Spinal cord (tissue), 10 donors: ENCODE results near the gene SMYD3. TPM values are rescaled to one million over a fixed set of nuclear protein-coding genes. Genes with fewer than 3 reads are reported as not detected.
"Not testable (repeated sequence)": the region's sequence is repeated elsewhere in the genome, so short reads cannot be mapped to it uniquely, and the experiment has no call there.

Source experiments
- DNase-seq, 6 donors: peaks; one replicate each; pipeline versions ENCODE4 v3.0.0 to v3.0.0-alpha.2; 2013 to 2015; ENCODE audit warnings: low spot score in 6 of 6, low read depth in 4 of 6
- H3K27ac ChIP-seq: one replicate; pipeline ENCODE4 v1.5.1; 2013; ENCODE audit warnings: low read depth, low read length, control low read depth
- H3K27me3 ChIP-seq: one replicate; pipeline ENCODE4 v1.6.1; 2013; ENCODE audit warnings: low read length; ENCODE audit not compliant: control insufficient read depth, insufficient read depth
- H3K36me3 ChIP-seq: one replicate; pipeline ENCODE4 v1.6.1; 2013; ENCODE audit warnings: low read length; ENCODE audit not compliant: control insufficient read depth, insufficient read depth
- H3K4me1 ChIP-seq: one replicate; pipeline ENCODE4 v1.6.1; 2013; ENCODE audit warnings: low read length; ENCODE audit not compliant: control insufficient read depth, insufficient read depth
- H3K4me3 ChIP-seq: one replicate; pipeline ENCODE4 v1.5.1; 2013; ENCODE audit warnings: low read depth, low read length, control low read depth
- H3K9me3 ChIP-seq: one replicate; pipeline ENCODE4 v1.6.1; 2013; ENCODE audit warnings: low read length; ENCODE audit not compliant: control insufficient read depth, insufficient read depth
- WGBS: methylation state at CpG from one replicate; pipeline ENCODE4 v1.1.5; 2013; ENCODE audit warnings: missing lambda C conversion rate; ENCODE audit not compliant: insufficient coverage; 5-methylcytosine and 5-hydroxymethylcytosine counted together
- polyA plus RNA-seq, 2 donors: library from polyadenylated mRNA; unstranded; fragments of 120-200 nt; gene quantifications; one replicate each; pipeline ENCODE4 v1.2.1, GENCODE V29; 2013; ENCODE audit not compliant: insufficient read length in 2 of 2
- total RNA-seq, 2 donors: library from RNA; depleted of rRNA in 1 of 2; stranded (reverse); fragments of 120-200 nt in 1 of 2; fragments of >200 nt in 1 of 2; gene quantifications; one replicate each; pipeline versions ENCODE4 v1.2.3 to v1.2.4, GENCODE V29; 2013 to 2014
- donor health status: healthy.

Gene SMYD3
- total and polyA plus RNA-seq, 4 donors = 37.5 to 54.4 (median 49.4) TPM

DNA sequence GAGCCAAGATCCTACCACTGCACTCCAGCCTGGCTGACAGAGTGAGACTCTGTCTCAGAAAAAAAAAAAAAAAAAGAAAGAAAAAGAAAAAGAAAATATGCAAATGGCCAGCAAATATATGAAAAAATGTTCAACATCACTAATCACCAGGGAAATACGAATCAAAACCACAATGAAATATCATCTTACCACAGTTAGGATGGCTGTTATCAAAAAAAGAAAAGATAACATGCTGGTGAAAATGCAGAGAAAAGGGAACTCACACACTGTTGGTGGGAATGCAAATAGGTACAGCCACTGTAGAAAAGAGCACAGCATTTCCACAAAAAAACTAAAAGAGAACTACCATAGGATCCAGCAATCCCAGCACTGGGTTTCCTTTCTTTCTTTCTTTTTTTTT is 477.5 kb downstream of the SMYD3 start:
- no peak overlapping the region for H3K4me3 ChIP-seq
- no peak overlapping the region for H3K27ac ChIP-seq
- WGBS = no CpG with 5 or more reads among the region's 1 CpG
- no peaks in the 10 kb centered on the region for H3K4me1 ChIP-seq
- no peak for DNase-seq
- no peaks in the 10 kb centered on the region for H3K27me3 ChIP-seq
- peaks cover 1% of the 10 kb centered on the region for H3K9me3 ChIP-seq
- H3K36me3 ChIP-seq = no peaks in the 10 kb centered on the region

DNA sequence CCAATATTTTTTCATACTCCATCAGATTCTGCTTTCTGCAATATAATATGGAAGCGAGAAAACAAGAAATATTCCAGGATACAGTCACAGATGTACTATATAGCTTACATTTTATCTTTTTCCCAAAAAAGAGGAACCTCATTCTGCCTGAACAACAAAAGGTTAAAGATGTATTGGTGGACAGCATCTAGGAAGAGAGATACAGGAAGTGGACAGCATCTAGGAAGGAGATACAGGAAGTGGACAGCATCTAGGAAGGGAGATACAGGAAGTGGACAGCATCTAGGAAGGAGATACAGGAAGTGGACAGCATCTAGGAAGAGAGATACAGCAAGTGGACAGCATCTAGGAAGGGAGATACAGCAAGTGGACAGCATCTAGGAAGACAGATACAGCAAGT is 483.0 kb downstream of the SMYD3 start:
- not testable (repeated sequence) for DNase-seq

DNA sequence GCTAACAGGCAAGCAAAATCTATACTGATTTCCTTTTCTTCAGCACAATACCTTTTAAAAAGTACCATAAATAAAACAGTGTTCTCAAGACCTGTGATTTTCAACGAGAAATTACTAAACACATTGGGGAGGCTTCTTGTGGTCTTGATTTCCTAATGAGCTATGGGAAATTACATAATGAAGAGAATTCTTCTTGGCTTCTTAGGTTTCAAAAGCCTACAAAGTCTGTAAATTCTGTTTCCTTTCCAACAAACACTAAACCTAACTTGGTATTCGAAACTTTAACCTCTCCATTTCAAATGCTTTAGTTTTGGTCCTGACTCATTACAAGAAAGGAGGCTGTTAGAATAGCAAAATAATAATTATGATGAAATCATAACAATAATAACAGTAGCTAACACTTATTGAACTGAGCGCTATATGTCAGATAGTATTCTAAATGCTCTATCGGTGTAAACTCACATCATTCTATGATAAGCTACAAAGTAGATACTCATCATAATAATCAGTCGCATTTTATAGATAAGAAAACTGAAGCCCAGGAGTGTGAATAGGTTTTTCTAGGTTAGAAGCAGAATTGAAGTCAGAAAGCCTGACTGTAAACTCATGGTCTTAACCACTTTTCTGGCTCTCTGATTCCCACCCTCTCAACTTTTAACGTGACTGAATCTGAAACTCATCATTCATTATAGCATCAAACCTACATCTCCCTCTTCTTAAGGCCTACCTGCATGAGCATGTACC is 486.7 kb downstream of the SMYD3 start:
- no CpG with 5 or more reads among the region's 6 CpGs for WGBS
- no peaks in the 10 kb centered on the region for H3K36me3 ChIP-seq
- no peaks in the 10 kb centered on the region for H3K27me3 ChIP-seq
- H3K27ac ChIP-seq = no peak overlapping the region
- H3K9me3 ChIP-seq = no peaks in the 10 kb centered on the region
- H3K4me1 ChIP-seq = no peaks in the 10 kb centered on the region
- no peak overlapping the region for H3K4me3 ChIP-seq
- DNase-seq = no peak

More for the DNA sequence above, 483.0 kb downstream of the SMYD3 start:
- not testable (repeated sequence) for H3K4me1 ChIP-seq, H3K27ac ChIP-seq, H3K36me3 ChIP-seq, H3K9me3 ChIP-seq, H3K27me3 ChIP-seq, H3K4me3 ChIP-seq
- no CpG with 5 or more reads among the region's 1 CpG for WGBS

DNA sequence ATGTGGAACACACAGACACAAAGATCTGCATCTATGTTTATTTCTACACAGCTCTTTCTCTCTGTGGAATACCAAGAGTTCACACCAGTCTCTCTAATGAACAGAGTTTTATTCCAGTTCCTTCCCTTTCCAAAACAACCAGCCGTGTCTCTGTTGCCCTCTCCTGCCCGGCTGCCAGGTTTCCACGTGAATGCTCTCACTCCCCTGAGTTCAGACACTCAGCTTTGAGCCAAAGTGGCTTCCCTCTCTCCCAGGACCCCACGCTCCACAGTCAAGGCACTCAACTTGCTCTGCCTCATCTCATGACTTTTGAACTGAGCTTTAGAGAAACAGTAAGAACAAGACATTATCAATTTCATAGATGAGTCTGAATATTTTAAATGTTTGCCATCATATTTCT is 488.9 kb downstream of the SMYD3 start:
- H3K4me3 ChIP-seq = no peak overlapping the region
- H3K36me3 ChIP-seq = no peaks in the 10 kb centered on the region
- DNase-seq = no peak
- H3K27me3 ChIP-seq = no peaks in the 10 kb centered on the region
- no peak overlapping the region for H3K27ac ChIP-seq
- H3K4me1 ChIP-seq = no peaks in the 10 kb centered on the region
- no peaks in the 10 kb centered on the region for H3K9me3 ChIP-seq
- 51% methylated on average over 3 of the region's 4 CpGs for WGBS

DNA sequence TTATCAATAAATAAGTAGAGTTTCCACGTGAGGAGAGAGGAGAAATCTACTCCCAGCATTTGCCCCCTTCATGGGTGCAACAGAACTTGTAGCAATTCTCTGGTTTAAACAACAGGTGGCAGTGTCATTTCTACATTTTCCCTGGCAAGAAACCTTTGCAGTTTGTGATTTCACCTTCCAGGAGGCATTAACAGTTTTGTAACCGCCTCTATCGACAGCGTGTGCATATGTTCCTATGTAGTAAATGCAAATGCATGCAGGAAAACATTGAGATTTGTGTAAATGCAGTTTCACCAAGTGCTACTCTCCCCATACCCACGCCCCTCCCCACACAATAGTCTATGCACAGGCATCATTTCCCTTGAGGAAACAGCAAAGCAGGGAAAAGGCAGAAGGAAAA is 494.7 kb downstream of the SMYD3 start:
- Histone ChIP-seq H3K4me3 (no peak overlapping the region), H3K9me3 (no peaks in the 10 kb centered on the region), H3K36me3 (no peaks in the 10 kb centered on the region), H3K27me3 (no peaks in the 10 kb centered on the region), H3K4me1 (peaks cover 4% of the 10 kb centered on the region), H3K27ac (no peak overlapping the region)
- peak in 2 of 6 donors; percentile 86 to 88 for DNase-seq
- 73% methylated on average over 1 of the region's 5 CpGs for WGBS

DNA sequence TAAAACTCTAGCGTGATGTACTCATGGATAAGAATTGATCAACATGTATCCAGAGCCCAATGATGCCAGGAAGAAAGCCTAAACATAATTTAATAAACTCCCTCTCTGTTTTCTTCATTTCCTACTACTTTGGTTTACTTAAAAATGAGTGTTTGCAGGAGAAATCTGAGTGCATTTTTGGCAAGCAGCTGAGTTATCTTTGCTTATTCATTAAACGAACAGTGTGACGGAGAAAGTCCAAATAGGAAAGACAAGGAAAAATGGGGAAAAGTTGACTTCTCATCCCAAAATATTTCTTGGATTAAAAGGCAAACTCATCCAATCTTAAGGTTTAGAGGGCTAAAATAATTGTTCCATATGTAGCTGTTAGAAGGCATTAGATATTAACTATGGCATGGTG is 496.7 kb downstream of the SMYD3 start:
- H3K27ac ChIP-seq = no peak overlapping the region
- H3K9me3 ChIP-seq = no peaks in the 10 kb centered on the region
- no CpG with 5 or more reads among the region's 3 CpGs for WGBS
- H3K4me3 ChIP-seq = no peak overlapping the region
- peaks cover 4% of the 10 kb centered on the region for H3K4me1 ChIP-seq
- DNase-seq = no peak
- no peaks in the 10 kb centered on the region for H3K36me3 ChIP-seq
- H3K27me3 ChIP-seq = no peaks in the 10 kb centered on the region

DNA sequence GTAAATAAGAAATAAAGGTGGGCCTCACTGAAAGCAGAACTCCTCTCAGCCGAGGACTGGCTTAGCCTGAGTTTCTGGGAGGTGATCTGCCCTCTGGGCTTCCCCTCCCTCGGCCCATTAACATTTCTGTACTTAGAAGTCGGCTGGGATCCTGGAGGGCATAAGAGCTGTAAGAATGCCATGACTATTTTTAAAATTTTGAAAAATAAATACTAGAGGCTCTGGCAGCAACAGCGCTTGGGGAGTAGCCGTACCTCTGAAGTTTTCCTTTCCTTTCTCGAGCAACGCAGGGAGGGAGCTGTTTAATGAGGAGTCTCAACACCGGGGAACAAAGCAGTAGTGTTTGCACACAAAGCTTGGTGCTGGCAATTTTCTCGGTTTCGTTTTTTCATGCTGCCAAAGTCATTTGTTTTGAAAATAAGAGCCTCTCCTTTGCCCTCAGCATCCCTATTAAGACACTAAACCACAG is 498.7 kb downstream of the SMYD3 start:
- no peak overlapping the region for H3K27ac ChIP-seq
- no peaks in the 10 kb centered on the region for H3K9me3 ChIP-seq
- DNase-seq = peak in 2 of 6 donors; percentile 59 to 71
- no peaks in the 10 kb centered on the region for H3K36me3 ChIP-seq
- 37% methylated on average over 5 of the region's 10 CpGs for WGBS
- no peaks in the 10 kb centered on the region for H3K27me3 ChIP-seq
- H3K4me3 ChIP-seq = no peak overlapping the region
- H3K4me1 ChIP-seq = peaks cover 4% of the 10 kb centered on the region

DNA sequence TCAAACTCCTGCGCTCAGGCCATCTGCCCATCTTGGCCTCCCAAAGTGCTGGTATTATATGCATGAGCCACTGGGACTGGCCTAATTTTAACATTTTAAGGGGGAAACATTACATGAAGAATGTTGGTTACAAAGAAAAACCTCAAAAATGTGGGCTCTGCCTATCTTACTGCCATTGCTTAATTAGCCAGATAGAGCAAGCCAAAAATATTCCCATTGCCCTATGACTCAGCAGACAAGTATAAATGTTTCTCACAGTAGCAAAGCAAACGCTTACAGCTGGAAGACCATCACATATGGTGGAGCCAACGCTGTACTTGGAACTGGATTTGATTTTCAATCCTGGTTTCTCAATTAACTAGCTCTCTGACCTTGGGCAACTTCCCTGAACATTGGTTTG is 502.0 kb downstream of the SMYD3 start:
- Histone ChIP-seq H3K4me1 (peaks cover 4% of the 10 kb centered on the region), H3K27me3 (no peaks in the 10 kb centered on the region), H3K36me3 (no peaks in the 10 kb centered on the region), H3K9me3 (no peaks in the 10 kb centered on the region), H3K27ac (no peak overlapping the region), H3K4me3 (no peak overlapping the region)
- WGBS = 67% methylated on average over 2 of the region's 3 CpGs
- DNase-seq = no peak

DNA sequence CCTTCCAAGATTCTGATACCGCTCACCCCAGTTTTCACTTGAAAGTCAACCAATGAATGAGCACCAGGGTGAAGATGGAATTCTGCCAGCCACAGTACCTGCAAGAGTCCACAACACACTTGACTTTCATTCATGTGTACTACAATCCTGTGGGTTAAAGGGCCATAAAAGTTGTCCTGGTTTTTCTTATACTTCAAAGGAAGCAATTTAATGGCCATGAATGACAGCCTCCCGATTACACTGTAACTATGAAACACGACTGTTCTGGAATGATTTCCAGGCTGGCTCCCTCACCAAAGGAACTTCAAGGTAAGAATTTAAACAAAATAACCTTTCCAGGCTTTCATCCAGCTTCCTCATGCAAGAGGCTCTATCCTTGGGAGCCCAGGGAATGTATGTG is 502.8 kb downstream of the SMYD3 start:
- Histone ChIP-seq H3K9me3 (no peaks in the 10 kb centered on the region), H3K27ac (no peak overlapping the region), H3K36me3 (no peaks in the 10 kb centered on the region), H3K27me3 (no peaks in the 10 kb centered on the region), H3K4me1 (peaks cover 4% of the 10 kb centered on the region), H3K4me3 (no peak overlapping the region)
- WGBS = 60% methylated on average over 1 of the region's 3 CpGs
- no peak for DNase-seq

DNA sequence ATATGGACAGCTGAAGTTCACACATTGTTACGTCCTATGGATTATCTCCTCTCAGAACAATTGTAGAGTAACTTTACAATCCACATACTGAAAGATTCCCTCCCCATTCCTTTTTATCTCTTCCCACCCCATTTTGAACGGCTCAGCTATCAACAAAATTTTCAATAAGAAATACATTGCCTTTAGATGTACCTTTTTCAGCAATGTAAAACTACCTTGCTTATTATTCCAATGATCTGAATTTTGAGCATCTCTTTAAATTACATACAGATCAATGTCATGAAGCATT is 503.7 kb downstream of the SMYD3 start:
- no peak overlapping the region for H3K27ac ChIP-seq
- WGBS = no CpG with 5 or more reads among the region's 2 CpGs

More for the DNA sequence above, 503.7 kb downstream of the SMYD3 start:
- no peaks in the 10 kb centered on the region for H3K36me3 ChIP-seq
- no peak overlapping the region for H3K4me3 ChIP-seq
- no peaks in the 10 kb centered on the region for H3K4me1 ChIP-seq
- no peaks in the 10 kb centered on the region for H3K9me3 ChIP-seq
- no peaks in the 10 kb centered on the region for H3K27me3 ChIP-seq
- DNase-seq = no peak
